Epithelial cell of prostate (primary cell): ENCODE results near the gene LRIG2.
"Not testable (repeated sequence)": the region's sequence is repeated elsewhere in the genome, so short reads cannot be mapped to it uniquely, and the experiment has no call there.

Source experiments
- DNase-seq: peaks from one replicate; pipeline ENCODE4 v3.0.0-alpha.2; 2011; ENCODE audit warnings: low read depth, low spot score
- H3K27ac ChIP-seq: fragments of 450-650 bp; 2 replicates; pipeline ENCODE4 v1.5.1; 2017; ENCODE audit warnings: mild to moderate bottlenecking

LRIG2 gene

DNA sequence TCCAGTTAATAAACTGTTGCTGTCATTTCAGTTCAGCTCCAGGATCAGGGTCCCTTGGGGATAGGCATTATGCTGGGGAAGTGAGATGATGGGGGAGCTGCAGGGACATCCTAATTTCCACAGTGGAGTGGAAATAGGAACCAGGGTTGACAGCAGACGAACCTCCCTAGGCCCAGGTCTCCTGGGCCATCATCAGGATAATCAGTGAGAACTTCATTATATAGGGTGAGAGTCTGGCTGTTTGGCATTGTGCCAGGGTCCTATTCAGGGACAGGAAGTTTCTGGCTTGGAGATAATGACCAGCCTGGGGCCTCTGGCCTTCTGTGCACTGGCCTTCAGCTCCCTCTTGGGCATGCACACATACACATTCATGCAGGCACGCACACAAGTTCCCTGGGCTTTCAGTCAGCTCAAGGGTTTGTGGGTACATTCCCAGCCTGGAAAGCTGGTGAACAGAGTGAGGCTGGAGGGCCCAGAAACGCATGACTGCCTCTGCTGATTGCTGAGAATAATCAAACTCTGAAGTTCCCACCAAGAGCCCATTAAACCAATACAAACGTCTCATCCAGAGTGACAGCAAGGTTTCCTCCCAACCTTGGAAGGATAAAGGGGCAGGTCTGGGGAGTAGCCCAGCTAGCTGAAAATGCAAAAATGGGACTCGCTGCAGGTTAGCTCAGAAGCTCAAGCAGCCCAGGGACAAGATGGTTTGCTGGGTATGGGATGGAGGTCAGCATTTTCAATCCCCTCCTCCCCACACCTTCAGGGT is 13.9 kb upstream of the LRIG2 start:
- DNase-seq: no peak
- H3K27ac ChIP-seq: no peak overlapping the region

DNA sequence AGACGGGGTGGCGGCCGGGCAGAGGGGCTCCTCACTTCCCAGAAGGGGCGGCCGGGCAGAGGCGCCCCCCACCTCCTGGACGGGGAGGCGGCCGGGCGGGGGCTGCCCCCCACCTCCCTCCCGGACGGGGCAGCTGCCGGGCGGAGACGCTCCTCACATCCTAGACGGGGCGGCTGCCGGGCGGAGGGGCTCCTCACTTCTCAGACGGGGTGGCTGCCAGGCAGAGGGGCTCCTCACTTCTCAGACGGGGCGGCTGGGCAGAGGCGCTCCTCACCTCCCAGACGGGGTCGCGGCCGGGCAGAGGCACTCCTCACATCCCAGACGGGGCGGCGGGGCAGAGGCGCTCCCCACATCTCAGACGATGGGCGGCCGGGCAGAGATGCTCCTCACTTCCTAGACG is 9.5 kb upstream of the LRIG2 start:
- not testable (repeated sequence) for DNase-seq, H3K27ac ChIP-seq

DNA sequence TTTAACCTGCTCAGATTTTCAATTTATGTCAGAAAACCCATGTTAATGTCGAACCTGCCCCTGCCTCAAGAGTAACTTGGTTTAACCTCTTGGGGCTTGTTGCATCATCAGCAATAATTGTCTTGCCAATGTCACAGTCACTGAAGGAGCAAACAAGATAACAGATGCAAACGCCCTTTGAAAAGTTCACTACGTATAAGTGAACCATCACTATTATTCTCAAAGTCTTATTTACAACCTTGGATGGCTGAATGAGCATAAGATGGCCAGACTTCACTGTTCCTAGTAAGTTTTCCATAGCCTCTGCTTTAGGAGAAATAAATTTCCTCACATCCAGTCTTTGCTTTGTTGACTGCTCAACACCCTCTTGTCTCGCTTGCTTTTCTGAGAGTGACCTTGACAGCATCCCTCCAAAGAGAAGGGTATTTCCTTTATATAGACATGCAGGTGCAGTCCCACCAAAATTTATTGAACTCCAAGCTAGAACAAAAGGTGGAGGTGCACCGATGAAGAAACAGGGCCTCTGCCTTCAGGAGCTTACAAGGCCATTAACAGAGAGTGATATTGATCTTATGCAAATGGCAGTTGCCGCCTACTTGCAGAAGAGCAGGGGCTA is 749 bp upstream of the LRIG2 start:
- H3K27ac ChIP-seq: peak overlapping the region; percentile 81

GRCh38 chr1:113073479-113073950 is 517 bp downstream of the LRIG2 start:
- peak overlapping the region; percentile 81 for H3K27ac ChIP-seq
- DNase-seq: no peak

More for the DNA sequence above, 749 bp upstream of the LRIG2 start:
- DNase-seq: no peak

- no peak for DNase-seq
- no peak overlapping the region for H3K27ac ChIP-seq
These were observed 1.2 kb downstream of the LRIG2 start for GRCh38 chr1:113074237-113074636.

DNA sequence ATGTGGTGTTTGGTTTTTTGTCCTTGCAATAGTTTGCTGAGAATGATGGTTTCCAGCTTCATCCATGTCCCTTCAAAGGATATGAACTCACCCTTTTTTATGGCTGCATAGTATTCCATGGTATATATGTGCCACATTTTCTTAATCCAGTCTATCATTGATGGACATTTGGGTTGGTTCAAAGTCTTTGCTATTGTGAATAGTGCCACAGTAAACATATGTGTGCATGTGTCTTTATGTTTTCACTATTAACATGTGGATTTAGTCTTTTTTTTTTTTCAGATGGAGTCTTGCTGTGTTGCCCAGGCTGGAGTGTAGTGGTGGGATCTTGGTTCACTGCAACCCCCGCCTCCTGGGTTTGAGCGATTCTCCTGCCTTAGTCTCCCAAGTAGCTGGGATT is 5.0 kb downstream of the LRIG2 start:
- not testable (repeated sequence) for H3K27ac ChIP-seq, DNase-seq

GRCh38 chr1:113086541-113086940 is 13.5 kb downstream of the LRIG2 start:
- no peak overlapping the region for H3K27ac ChIP-seq
- no peak for DNase-seq

- no peak for DNase-seq
- no peak overlapping the region for H3K27ac ChIP-seq
These were observed 16.0 kb downstream of the LRIG2 start for GRCh38 chr1:113088972-113089371.

DNA sequence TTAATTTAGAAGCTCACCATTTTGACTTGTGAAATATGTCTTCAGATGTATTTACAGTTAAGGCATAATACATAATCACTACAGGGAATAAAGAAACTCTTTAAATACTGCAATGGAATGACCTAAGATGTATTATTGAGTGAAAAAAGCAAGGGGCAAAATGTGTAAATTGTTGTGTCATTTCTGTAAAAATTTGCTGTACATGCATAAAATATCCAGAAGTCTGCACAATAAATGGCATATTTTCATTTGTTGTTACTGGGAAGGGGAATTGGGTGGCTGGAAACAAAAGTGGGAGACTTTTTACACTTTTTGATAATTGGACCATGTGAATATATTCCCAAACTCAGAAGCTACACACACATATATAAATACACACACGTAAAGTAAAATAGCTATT is 17.1 kb downstream of the LRIG2 start:
- no peak overlapping the region for H3K27ac ChIP-seq
- DNase-seq: no peak

- H3K27ac ChIP-seq: no peak overlapping the region
- DNase-seq: no peak
These were observed 19.1 kb downstream of the LRIG2 start for GRCh38 chr1:113091988-113092594.

- DNase-seq: no peak
- no peak overlapping the region for H3K27ac ChIP-seq
These were observed 21.5 kb downstream of the LRIG2 start for GRCh38 chr1:113094506-113094905.

GRCh38 chr1:113095790-113096455 is 22.9 kb downstream of the LRIG2 start:
- H3K27ac ChIP-seq: no peak overlapping the region
- DNase-seq: no peak

- H3K27ac ChIP-seq: no peak overlapping the region
- DNase-seq: no peak
These were observed 23.5 kb downstream of the LRIG2 start for GRCh38 chr1:113096493-113096892.

DNA sequence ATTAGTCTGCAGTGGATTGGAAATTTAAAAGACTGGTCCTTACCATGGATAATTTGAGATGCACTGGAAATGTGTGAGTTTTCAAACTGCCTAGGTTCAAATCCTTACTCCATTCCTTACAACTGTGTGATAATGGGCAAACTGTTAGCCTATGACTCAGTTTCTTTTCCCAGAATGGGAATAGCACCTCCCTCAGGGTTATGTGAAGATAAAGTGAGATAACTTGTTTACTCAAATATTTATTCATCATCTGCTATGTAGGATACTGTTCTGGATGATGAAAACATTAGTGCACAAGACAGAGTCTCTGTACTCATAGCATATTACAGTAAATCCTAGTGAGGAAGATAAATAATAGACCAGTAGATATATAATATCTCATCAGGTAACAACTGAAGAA is 28.6 kb downstream of the LRIG2 start:
- H3K27ac ChIP-seq: no peak overlapping the region
- DNase-seq: no peak

GRCh38 chr1:113103048-113103447 is 30.1 kb downstream of the LRIG2 start:
- DNase-seq: no peak
- H3K27ac ChIP-seq: peak overlapping the region; percentile 11

GRCh38 chr1:113103977-113104376 is 31.0 kb downstream of the LRIG2 start:
- no peak overlapping the region for H3K27ac ChIP-seq
- DNase-seq: no peak

DNA sequence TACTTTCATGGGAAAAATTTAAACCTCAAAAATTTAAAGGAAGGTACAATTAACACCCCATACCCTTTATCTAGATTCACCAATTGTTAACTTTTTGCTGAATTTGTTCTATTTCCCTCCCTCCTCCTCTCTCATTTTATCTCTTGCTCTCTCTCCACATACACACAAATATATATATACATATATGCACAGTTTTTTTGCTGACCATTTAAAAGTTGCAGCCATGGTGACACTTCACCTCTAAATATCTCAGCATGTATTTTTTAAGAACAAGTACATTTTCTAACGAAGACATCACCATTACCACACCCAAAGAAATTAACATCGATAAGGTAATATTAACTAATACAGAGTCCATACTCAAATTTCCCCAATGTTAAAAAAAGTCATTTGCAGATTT is 33.9 kb downstream of the LRIG2 start:
- DNase-seq: no peak
- no peak overlapping the region for H3K27ac ChIP-seq

DNA sequence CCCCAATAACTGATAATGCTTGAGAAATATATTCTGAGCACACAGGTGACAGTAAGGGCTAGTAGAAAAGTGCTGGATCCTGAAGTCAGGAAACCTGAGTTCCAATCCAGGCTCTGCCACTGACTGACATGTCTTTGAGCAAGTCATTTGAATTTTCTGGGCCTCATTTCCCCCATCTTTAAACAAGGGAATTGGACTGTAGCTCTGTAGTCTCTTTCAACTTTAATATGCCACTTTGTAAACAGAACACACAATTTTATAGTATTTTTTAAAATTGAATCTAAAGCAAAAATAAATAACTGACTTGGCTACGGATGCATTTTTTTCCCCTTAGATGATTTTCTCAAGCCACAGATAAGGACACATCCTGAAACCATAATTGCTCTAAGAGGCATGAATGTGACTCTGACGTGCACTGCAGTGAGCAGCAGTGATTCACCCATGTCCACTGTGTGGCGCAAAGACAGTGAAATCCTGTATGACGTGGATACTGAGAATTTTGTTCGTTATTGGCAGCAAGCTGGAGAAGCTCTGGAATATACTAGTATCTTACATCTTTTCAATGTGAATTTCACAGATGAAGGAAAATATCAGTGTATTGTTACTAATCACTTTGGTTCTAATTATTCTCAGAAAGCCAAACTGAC is 37.0 kb downstream of the LRIG2 start:
- no peak for DNase-seq
- H3K27ac ChIP-seq: peak overlapping the region; percentile 45

GRCh38 chr1:113118266-113118665 is 45.3 kb downstream of the LRIG2 start:
- no peak for DNase-seq
- H3K27ac ChIP-seq: no peak overlapping the region

GRCh38 chr1:113123737-113124136 is 50.7 kb downstream of the LRIG2 start:
- no peak overlapping the region for H3K27ac ChIP-seq
- DNase-seq: no peak
